Neuronal stem cell (in vitro differentiated cells): ENCODE results near the gene PGM1.

Experiments used
- DNase-seq: peaks from one replicate; pipeline ENCODE4 v3.0.0-alpha.2; 2013; ENCODE audit warnings: low spot score
- H2AFZ ChIP-seq: one replicate; pipeline ENCODE4 v1.6.1; 2013; ENCODE audit warnings: mild to moderate bottlenecking, low read length, inconsistent platforms
- H2AK5ac ChIP-seq: 2 replicates; pipeline ENCODE4 v1.6.1; 2013; ENCODE audit warnings: low read depth, mild to moderate bottlenecking, inconsistent platforms, low read length, moderate library complexity, mixed read lengths
- H2BK120ac ChIP-seq: 2 replicates; pipeline ENCODE4 v1.6.1; 2013; ENCODE audit warnings: low read depth, mild to moderate bottlenecking, inconsistent platforms, low read length, moderate library complexity, mixed read lengths
- H2BK12ac ChIP-seq: one replicate; pipeline ENCODE4 v1.6.1; 2013; ENCODE audit warnings: low read length, inconsistent platforms
- H2BK15ac ChIP-seq: 2 replicates; pipeline ENCODE4 v1.6.1; 2013; ENCODE audit warnings: mild to moderate bottlenecking, low read length, inconsistent platforms, mixed read lengths
- H2BK5ac ChIP-seq: one replicate; pipeline ENCODE4 v1.6.1; 2013; ENCODE audit warnings: inconsistent platforms, mild to moderate bottlenecking, low read length, moderate library complexity
- H3K14ac ChIP-seq: one replicate; pipeline ENCODE4 v1.6.1; 2013; ENCODE audit warnings: low read length, inconsistent platforms
- H3K18ac ChIP-seq: 2 replicates; pipeline ENCODE4 v1.6.1; 2013; ENCODE audit warnings: low read length, inconsistent platforms
- H3K23ac ChIP-seq: 2 replicates; pipeline ENCODE4 v1.6.1; 2013; ENCODE audit warnings: low read depth, mild to moderate bottlenecking, mixed read lengths, low read length, inconsistent platforms; ENCODE audit not compliant: poor library complexity
- H3K27ac ChIP-seq: replicated peaks from 3 replicates; pipeline ENCODE4 v1.5.1; 2013; ENCODE audit warnings: low read length, inconsistent platforms
- H3K27me3 ChIP-seq, 3 experiments: 2 replicates each; pipeline ENCODE4 v1.6.1; 2013; ENCODE audit warnings: low read length in 3 of 3, mild to moderate bottlenecking in 2 of 3, inconsistent platforms in 1 of 3, low read depth in 1 of 3, mixed read lengths in 1 of 3, moderate library complexity in 1 of 3; ENCODE audit not compliant: control insufficient read depth in 3 of 3, insufficient read depth in 3 of 3
- H3K36me3 ChIP-seq, 2 donors: replicated peaks in 1 of 2; 2 replicates each; pipeline ENCODE4 v1.6.1; 2013; ENCODE audit warnings: low read length in 2 of 2; ENCODE audit not compliant: control insufficient read depth in 2 of 2, insufficient read depth in 2 of 2
- H3K4ac ChIP-seq: 2 replicates; pipeline ENCODE4 v1.6.1; 2013; ENCODE audit warnings: inconsistent platforms, mild to moderate bottlenecking, low read length, moderate library complexity
- H3K4me1 ChIP-seq, 2 donors: 1 replicate in 1 of 2; 2 replicates in 1 of 2; pipeline ENCODE4 v1.6.1; 2013; ENCODE audit warnings: low read length in 2 of 2, low read depth in 1 of 2; ENCODE audit not compliant: control insufficient read depth in 2 of 2, insufficient read depth in 1 of 2
- H3K4me2 ChIP-seq: one replicate; pipeline ENCODE4 v1.6.1; 2013; ENCODE audit warnings: mild to moderate bottlenecking, low read length, inconsistent platforms; ENCODE audit not compliant: insufficient read depth, poor library complexity, severe bottlenecking
- H3K4me3 ChIP-seq, 2 donors: 2 replicates each; pipeline ENCODE4 v1.5.1; 2013; ENCODE audit warnings: low read length in 2 of 2, mild to moderate bottlenecking in 2 of 2, inconsistent platforms in 1 of 2, moderate library complexity in 1 of 2
- H3K79me1 ChIP-seq: one replicate; pipeline ENCODE4 v1.6.1; 2013; ENCODE audit warnings: low read depth, mild to moderate bottlenecking, inconsistent platforms, low read length, moderate library complexity
- H3K9ac ChIP-seq: one replicate; pipeline ENCODE4 v1.6.1; 2013; ENCODE audit warnings: mild to moderate bottlenecking, low read depth, low read length, inconsistent platforms; ENCODE audit not compliant: poor library complexity
- H3K9me3 ChIP-seq, 2 donors: replicated peaks in 1 of 2; 2 replicates each; pipeline versions ENCODE3 to v1.6.1; 2013; ENCODE audit warnings: low read length in 2 of 2, mild to moderate bottlenecking in 2 of 2, inconsistent platforms in 1 of 2, low read depth in 1 of 2, mixed read lengths in 1 of 2, moderate library complexity in 1 of 2; ENCODE audit not compliant: control insufficient read depth in 2 of 2, insufficient read depth in 1 of 2
- H4K8ac ChIP-seq: one replicate; pipeline ENCODE4 v1.6.1; 2013; ENCODE audit warnings: low read depth, mild to moderate bottlenecking, inconsistent platforms, low read length, moderate library complexity
- H4K91ac ChIP-seq: one replicate; pipeline ENCODE4 v1.6.1; 2013; ENCODE audit warnings: low read length, low read depth, mild to moderate bottlenecking, inconsistent platforms; ENCODE audit not compliant: poor library complexity
- WGBS, 2 donors: extraction: QIAGEN DNeasy Blood & Tissue Kit; methylation state at CpG; one replicate each; pipeline ENCODE4 v1.1.7; 2013; ENCODE audit warnings: missing lambda C conversion rate in 2 of 2, mixed read lengths in 1 of 2; ENCODE audit not compliant: insufficient read length in 2 of 2, insufficient replicate concordance in 1 of 2; ENCODE audit errors: extremely low coverage in 2 of 2; 5-methylcytosine and 5-hydroxymethylcytosine counted together

PGM1 gene

DNA sequence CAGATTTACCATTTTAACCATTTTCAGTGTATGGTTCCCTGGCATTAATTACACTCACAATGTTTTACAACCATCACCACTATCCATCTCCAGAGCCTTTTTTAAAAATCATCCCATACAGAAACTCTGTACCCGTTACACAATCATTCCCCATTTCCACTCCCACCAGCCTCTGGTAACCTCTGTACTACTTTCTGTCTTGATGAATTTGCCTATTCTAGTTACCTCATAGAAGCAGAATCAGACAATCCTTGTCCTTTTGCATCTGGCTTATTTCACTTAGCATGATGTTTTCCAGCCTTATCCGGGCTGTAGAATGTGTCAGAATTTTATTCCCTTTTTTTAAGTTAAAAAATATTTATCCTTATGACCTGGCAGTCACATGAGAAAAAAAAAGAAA lies 33.0 kb downstream of the PGM1 start:
- Histone ChIP-seq H3K4me3 (no peak overlapping the region), H3K27me3 (no peaks in the 10 kb centered on the region), H3K4me1 (peaks cover 8 to 16% of the 10 kb centered on the region in 2 donors)

DNA sequence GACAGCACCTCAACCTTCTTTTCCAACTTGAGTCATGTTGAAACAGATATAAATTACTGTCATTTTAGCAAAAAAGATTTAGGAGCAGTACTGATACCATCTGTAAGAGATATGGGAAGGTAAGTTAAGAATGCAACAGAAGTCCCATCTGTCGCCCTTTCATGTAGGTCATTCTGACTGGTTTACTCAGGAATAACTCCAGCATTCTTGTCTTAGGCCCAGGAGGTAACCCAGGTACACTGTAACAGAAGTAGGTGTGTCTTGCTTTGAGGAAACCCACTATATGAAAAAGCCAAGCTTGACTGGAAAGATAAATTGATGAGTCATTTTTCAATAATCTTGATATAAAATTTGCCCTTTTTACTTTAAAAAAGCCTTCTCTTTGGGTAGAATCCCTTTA lies 35.4 kb downstream of the PGM1 start:
- H4K91ac ChIP-seq, result no peak overlapping the region
- H3K14ac ChIP-seq, result no peak overlapping the region
- H3K36me3 ChIP-seq, result peaks cover 0 to 3% of the 10 kb centered on the region in 2 donors
- no peak overlapping the region for H3K4me3 ChIP-seq
- H3K4me2 ChIP-seq, result no peak overlapping the region
- H2BK15ac ChIP-seq, result no peak overlapping the region
- no peaks in the 10 kb centered on the region for H3K9me3 ChIP-seq
- H3K27me3 ChIP-seq, result no peaks in the 10 kb centered on the region
- no peak overlapping the region for H3K27ac ChIP-seq
- H3K4ac ChIP-seq, result no peak overlapping the region
- WGBS, 2 donors, result no CpG with 5 or more reads among the region's 1 CpG
- H3K9ac ChIP-seq, result no peak overlapping the region
- H4K8ac ChIP-seq, result no peak overlapping the region
- DNase-seq, result no peak
- H2BK120ac ChIP-seq, result no peak overlapping the region
- no peak overlapping the region for H3K18ac ChIP-seq
- no peak overlapping the region for H3K23ac ChIP-seq
- H3K4me1 ChIP-seq, result peaks cover 7 to 8% of the 10 kb centered on the region in 2 donors
- no peak overlapping the region for H2AFZ ChIP-seq
- no peaks in the 10 kb centered on the region for H3K79me1 ChIP-seq
- no peak overlapping the region for H2BK12ac ChIP-seq
- H2BK5ac ChIP-seq, result no peak overlapping the region
- no peak overlapping the region for H2AK5ac ChIP-seq

More for the DNA sequence above, 33.0 kb downstream of the PGM1 start:
- DNase-seq, result no peak
- no peak overlapping the region for H3K18ac ChIP-seq
- no peak overlapping the region for H3K23ac ChIP-seq
- H4K91ac ChIP-seq, result no peak overlapping the region
- H3K9me3 ChIP-seq, result no peaks in the 10 kb centered on the region
- H2BK12ac ChIP-seq, result no peak overlapping the region
- no peak overlapping the region for H3K14ac ChIP-seq
- H3K27ac ChIP-seq, result no peak overlapping the region
- no peaks in the 10 kb centered on the region for H3K36me3 ChIP-seq
- no peak overlapping the region for H2BK5ac ChIP-seq
- H2AK5ac ChIP-seq, result no peak overlapping the region
- H3K4me2 ChIP-seq, result no peak overlapping the region
- no peaks in the 10 kb centered on the region for H3K79me1 ChIP-seq
- WGBS, 2 donors, result 100% methylated on average over 1 of the region's 2 CpGs
- no peak overlapping the region for H4K8ac ChIP-seq
- H2BK120ac ChIP-seq, result no peak overlapping the region
- H3K9ac ChIP-seq, result no peak overlapping the region
- no peak overlapping the region for H3K4ac ChIP-seq
- no peak overlapping the region for H2AFZ ChIP-seq
- no peak overlapping the region for H2BK15ac ChIP-seq

DNA sequence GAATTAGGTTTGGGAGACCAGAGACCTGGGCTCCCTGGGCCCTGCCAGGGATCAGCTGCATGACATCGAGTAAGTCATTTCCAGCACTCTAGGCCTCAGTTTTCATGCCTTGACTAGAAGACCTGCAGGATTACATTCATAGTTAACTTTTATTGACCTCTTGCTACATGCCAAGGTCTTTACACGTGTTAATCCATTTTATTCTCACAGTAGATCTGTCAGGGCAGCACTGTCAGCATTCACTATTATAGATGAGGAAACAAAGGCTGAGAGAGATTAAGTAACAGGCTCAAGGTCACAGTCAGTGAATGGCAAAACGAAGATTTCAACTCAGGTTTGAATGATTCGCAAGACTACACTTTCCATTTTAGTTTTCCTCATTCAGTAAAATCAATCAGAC lies 37.0 kb downstream of the PGM1 start:
- Histone ChIP-seq H3K4me1 (peaks cover 0 to 5% of the 10 kb centered on the region in 2 donors), H3K18ac (no peak overlapping the region), H3K9me3 (no peaks in the 10 kb centered on the region), H3K23ac (no peak overlapping the region), H3K14ac (no peak overlapping the region), H2BK15ac (no peak overlapping the region), H2BK12ac (no peak overlapping the region), H3K79me1 (no peaks in the 10 kb centered on the region), H3K36me3 (peaks cover 0 to 3% of the 10 kb centered on the region in 2 donors), H2BK5ac (no peak overlapping the region), H3K4ac (no peak overlapping the region), H3K4me3 (no peak overlapping the region), H3K4me2 (no peak overlapping the region), H3K27me3 (no peaks in the 10 kb centered on the region), H3K27ac (no peak overlapping the region), H2BK120ac (no peak overlapping the region), H4K8ac (no peak overlapping the region), H4K91ac (no peak overlapping the region), H2AFZ (no peak overlapping the region), H2AK5ac (no peak overlapping the region), H3K9ac (no peak overlapping the region)
- no CpG with 5 or more reads among the region's 4 CpGs for WGBS, 2 donors
- DNase-seq, result no peak

DNA sequence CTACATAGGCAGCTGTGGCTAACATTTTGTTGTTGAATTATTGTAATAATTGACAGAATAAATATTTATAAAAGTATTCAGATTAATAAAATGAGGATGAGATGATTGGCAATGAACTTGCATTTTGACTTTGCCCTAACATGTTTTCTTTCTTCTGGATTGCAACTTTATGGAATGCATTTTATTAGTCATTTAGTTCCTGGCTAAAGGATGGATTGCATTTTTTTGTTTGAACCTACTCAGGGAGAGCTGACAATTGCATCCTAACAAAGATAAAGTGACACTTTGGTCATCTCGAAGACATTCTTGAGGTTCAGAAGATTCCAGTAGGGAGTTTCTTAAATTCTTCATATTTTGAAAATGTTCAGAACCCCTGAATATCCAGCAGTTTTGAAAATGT lies 37.5 kb downstream of the PGM1 start:
- H3K23ac ChIP-seq, result no peak overlapping the region
- no peak overlapping the region for H2BK120ac ChIP-seq
- no CpG with 5 or more reads among the region's 1 CpG for WGBS, 2 donors

More for the DNA sequence above, 37.5 kb downstream of the PGM1 start:
- Histone ChIP-seq H3K14ac (no peak overlapping the region), H3K4ac (no peak overlapping the region), H3K4me3 (no peak overlapping the region), H2BK5ac (no peak overlapping the region), H2AK5ac (no peak overlapping the region), H3K9me3 (no peaks in the 10 kb centered on the region), H2BK15ac (no peak overlapping the region), H2AFZ (no peak overlapping the region), H3K27ac (no peak overlapping the region), H3K4me2 (no peak overlapping the region), H4K91ac (no peak overlapping the region), H3K27me3 (no peaks in the 10 kb centered on the region), H2BK12ac (no peak overlapping the region), H3K9ac (no peak overlapping the region), H4K8ac (no peak overlapping the region), H3K18ac (no peak overlapping the region), H3K4me1 (peaks cover 0 to 5% of the 10 kb centered on the region in 2 donors), H3K36me3 (peaks cover 0 to 3% of the 10 kb centered on the region in 2 donors), H3K79me1 (no peaks in the 10 kb centered on the region)
- no peak for DNase-seq
